ENCODE measurements around the gene ZNF772.
A peak's percentile ranks its signal among the peaks of the same experiment; 100 is the strongest.
"Not testable (repeated sequence)": the region's sequence is repeated elsewhere in the genome, so short reads cannot be mapped to it uniquely, and the experiment has no call there.

ZNF772 gene

GRCh38 chr19:57477191-57478008 lies at the start of gene ZNF772:
Gene ZNF772, minus strand, starts transcription at chr19:57477566. Its CDS starts 257 bp downstream, at chr19:57477309.
- peak; percentile 92 for DNase-seq

GRCh38 chr19:57518021-57518420 lies 40.7 kb upstream of the ZNF772 start:
- not testable (repeated sequence) for DNase-seq

GRCh38 chr19:57515255-57515654 lies 37.9 kb upstream of the ZNF772 start:
- no peak for DNase-seq

GRCh38 chr19:57512845-57513244 lies 35.5 kb upstream of the ZNF772 start:
- DNase-seq = no peak

- DNase-seq = no peak
Observed at GRCh38 chr19:57511484-57511883, 34.1 kb upstream of the ZNF772 start.

- DNase-seq = no peak
Observed at GRCh38 chr19:57506163-57506562, 28.8 kb upstream of the ZNF772 start.

- not testable (repeated sequence) for DNase-seq
Observed at GRCh38 chr19:57500400-57500799, 23.0 kb upstream of the ZNF772 start.

GRCh38 chr19:57499680-57500395 lies 22.5 kb upstream of the ZNF772 start, which contains the start of gene ZNF773:
Gene ZNF773, plus strand, starts transcription at chr19:57499938. Its CDS starts 143 bp downstream, at chr19:57500081.
- peak; percentile 97 for DNase-seq

- not testable (repeated sequence) for DNase-seq
Observed at GRCh38 chr19:57499332-57499679, 21.9 kb upstream of the ZNF772 start.

GRCh38 chr19:57488299-57488644 lies 10.9 kb upstream of the ZNF772 start:
- not testable (repeated sequence) for DNase-seq

GRCh38 chr19:57487477-57488298 lies 10.3 kb upstream of the ZNF772 start, which contains the start of gene ZNF419:
Gene ZNF419, plus strand, starts transcription at chr19:57487750. Its CDS starts 201 bp downstream, at chr19:57487951.
- DNase-seq = peak; percentile 87

- no peak for DNase-seq
Observed at GRCh38 chr19:57473646-57474045, 3.7 kb downstream of the ZNF772 start.

- no peak for DNase-seq
Observed at GRCh38 chr19:57466489-57466888, 10.9 kb downstream of the ZNF772 start.

- peak; percentile 46 for DNase-seq
Observed at GRCh38 chr19:57465680-57466381, 11.5 kb downstream of the ZNF772 start.

GRCh38 chr19:57452307-57452706 lies 25.1 kb downstream of the ZNF772 start:
- DNase-seq = no peak

GRCh38 chr19:57443121-57443696 lies 34.2 kb downstream of the ZNF772 start:
- no peak for DNase-seq

- DNase-seq = no peak
Observed at GRCh38 chr19:57441979-57442752, 35.2 kb downstream of the ZNF772 start.

- no peak for DNase-seq
Observed at GRCh38 chr19:57438925-57439324, 38.4 kb downstream of the ZNF772 start.

- no peak for DNase-seq
Observed at GRCh38 chr19:57437931-57438330, 39.4 kb downstream of the ZNF772 start.

- DNase-seq = no peak
Observed at GRCh38 chr19:57436417-57436816, 40.9 kb downstream of the ZNF772 start.

All from inflammatory macrophage treated with lipopolysaccharide for 4 hours (primary cell).